ENCODE results near the gene IFI27L1.
"Not testable (repeated sequence)": the region's sequence is repeated elsewhere in the genome, so short reads cannot be mapped to it uniquely, and the experiment has no call there.

The IFI27L1 gene

DNA sequence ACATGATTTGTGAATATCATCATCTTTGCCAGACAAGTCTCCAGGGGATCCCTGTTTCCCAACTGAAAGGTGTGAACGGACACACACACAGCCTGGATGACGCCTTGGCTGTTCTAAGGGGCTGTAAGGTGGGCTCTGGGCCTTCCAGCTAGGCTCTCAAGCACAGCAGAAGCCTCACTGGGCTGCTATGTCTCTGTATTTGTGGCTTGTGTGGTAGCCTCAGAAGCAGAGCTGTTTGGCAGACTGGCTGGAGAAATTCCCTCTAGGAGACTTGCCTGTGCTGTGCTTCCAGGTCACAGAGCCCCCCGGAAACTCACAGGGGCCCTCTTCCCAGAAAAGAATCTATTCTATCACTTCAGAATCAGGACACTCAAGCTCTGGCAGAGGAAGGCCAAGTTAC, 33.5 kb upstream of the IFI27L1 start:
- in situ Hi-C loops (cut with HindIII; ENCODE audit: low sequenced_read_pairs), result no loop called here

DNA sequence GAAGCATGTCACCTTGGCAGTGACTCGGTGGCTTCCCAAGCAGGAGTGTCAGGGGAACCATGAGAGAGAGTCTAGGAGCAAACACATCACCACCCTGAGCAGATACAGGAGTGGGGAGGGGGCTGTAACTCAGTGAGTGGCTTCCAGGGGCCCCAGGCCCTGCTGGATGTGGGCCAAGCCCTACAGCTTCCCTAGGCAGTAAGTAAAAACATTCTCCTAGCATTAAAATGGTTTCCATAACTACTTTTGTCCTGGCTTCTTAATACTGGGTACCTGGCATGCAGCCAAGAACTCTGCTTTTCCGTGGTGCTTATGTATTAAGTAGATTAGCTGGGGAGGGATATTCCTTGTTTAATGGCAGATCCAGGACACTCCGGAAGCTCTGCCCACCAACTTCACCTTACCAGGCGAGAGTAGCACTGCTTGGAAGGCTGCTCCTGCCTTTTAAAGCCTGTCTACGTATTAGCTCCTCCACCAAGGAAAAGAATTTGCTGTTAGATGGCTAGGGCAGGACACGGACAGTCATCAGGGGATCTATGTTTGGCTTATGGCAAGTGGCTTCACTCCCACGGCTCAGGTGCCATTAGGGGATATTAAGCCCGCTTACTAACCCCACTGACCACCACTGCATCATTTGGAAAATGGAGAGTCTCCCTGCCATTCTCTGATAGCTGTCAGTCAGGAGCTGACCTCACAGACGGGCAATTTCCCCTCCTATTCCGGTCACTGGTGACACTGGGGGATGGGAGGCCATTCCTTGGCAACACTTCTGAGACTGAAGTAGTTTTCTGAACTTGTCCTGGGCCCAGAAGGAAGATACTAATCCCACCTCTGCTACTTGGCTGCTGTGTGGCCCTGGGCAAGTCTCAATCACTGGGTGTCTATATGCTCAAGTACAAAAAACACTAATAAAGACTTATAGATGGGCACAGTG, 32.2 kb upstream of the IFI27L1 start:
- in situ Hi-C loops (cut with HindIII; ENCODE audit: low sequenced_read_pairs), result no loop called here

DNA sequence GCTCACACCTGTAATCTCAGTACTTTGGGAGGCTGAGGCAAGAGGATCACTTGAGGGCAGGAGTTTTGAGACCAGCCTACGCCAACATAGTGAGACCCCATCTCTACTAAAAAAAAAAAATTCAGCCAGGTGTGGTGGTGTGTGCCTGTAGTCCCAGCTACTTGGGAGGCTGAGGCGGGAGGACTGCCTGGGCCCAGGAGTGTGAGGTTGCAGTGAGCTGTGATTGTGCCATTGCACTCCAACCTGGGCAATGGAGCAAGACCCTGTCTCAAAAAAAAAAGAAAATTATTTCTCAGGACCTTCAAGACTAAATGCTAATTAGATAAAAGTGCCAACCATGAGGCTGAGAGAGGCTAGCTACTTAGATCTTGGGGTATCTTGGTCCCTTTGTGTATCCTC, 31.5 kb upstream of the IFI27L1 start:
- in situ Hi-C loops (cut with HindIII; ENCODE audit: low sequenced_read_pairs), result no loop called here

DNA sequence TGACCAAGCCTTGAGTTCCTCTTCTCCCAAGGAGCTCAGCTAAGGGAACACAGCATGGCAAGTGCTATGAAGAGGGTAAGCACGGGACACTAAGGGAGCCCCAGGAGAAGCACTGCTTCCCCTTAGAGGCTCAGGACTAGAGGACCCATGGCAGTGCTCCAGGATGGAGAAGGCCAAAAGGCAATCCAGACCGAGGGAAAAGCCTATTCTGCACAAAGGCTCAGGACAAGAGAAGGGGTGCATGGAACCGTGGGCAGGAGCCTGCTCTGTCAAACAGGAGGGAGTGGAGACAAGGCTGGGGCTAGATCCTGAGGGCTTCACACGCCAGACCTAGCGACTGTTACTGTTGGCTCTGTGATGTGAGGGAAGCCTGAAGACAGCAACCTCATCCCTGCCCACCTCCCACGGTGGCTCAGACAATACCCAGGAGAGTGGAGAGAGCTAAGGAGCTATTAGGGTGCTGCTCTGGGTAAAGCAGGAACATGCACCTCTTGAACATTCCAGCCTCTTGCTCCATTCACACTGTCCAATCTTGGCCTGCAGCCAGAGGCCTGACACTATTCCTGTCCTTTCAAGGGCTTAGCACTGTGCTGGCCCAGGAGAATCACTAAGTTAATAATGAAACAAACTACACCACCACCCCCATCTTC, 30.8 kb upstream of the IFI27L1 start:
- in situ Hi-C loops (cut with HindIII; ENCODE audit: low sequenced_read_pairs), result no loop called here

DNA sequence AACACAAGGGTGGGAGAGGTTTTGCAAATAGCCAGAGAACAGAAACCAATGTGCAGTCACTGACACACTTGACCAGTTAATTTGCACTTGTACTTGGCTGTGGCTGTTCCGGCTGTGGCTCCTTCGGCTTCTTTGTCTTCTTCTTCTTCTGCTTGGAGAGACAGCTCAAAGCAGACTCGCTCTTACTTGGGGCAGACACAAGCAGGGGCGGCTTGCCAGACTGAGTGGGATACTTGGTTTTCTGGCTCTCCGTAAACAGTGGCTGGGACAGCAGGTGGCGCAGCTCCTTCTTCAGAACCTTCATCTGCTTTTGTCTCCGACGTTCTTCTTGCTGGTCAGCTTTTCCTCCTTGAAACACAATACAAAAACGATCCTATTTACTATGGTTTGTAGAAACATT, 30.0 kb upstream of the IFI27L1 start:
- in situ Hi-C loops (cut with HindIII; ENCODE audit: low sequenced_read_pairs), result no loop called here

DNA sequence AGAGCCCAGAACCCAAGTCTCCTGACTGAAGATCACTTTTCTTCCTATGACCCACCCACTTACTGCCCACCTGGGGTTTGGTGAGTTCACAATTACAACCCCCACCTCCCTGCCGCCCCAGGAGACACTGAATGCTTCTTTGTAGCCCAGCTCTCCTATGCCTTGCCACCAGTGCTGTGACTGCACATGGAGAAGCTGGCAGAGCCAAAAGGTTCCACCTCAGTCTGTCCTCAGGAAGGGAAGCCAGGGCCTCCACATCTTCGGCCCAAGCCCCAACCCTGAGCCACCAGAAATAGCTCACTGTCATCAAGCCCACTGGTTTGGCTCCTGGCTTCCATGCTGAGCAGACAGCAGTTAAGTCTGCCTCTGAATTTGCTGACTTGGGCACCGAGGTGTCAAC, 29.3 kb upstream of the IFI27L1 start:
- in situ Hi-C loops (cut with HindIII; ENCODE audit: low sequenced_read_pairs), result no loop called here

DNA sequence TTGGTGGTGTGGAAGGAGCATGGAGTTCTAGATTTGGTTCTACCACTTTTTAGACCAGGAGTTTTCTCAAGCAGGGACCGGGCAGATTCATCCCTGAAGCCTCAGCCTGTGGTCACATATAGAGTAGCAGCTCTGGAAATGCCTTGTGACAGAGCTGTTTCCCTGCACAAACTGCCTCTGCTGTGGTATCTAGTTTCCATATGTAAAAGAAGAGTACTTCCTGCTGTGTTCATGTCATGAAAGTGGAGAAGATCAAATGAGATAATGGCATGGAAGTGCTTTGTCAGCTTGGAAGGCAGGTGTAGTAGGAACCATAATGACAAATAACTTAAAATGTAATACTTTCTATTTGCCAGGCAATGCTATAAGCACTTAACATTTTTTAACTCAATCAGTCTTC, 28.9 kb upstream of the IFI27L1 start:
- in situ Hi-C loops (cut with HindIII; ENCODE audit: low sequenced_read_pairs), result no loop called here

DNA sequence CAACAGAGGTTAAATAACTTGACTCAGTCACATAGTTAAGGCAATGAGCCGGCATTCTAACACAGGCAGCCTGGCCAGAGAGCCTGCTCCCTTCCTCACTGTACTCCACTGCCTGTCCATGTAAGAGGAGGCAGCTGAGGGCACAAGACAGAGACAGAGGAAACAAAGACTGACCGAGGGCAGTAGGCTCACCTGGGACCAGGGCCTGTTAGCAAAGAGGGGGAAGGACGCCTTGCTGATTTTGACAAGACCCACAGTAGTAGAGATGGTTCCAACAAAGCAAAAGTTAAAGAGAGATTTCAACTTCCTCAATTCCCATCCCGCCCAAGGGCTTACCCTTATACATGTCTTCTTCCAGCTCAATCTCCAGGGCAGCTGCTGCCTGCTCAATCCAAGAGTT, 28.4 kb upstream of the IFI27L1 start:
- in situ Hi-C loops (cut with HindIII; ENCODE audit: low sequenced_read_pairs), result no loop called here

DNA sequence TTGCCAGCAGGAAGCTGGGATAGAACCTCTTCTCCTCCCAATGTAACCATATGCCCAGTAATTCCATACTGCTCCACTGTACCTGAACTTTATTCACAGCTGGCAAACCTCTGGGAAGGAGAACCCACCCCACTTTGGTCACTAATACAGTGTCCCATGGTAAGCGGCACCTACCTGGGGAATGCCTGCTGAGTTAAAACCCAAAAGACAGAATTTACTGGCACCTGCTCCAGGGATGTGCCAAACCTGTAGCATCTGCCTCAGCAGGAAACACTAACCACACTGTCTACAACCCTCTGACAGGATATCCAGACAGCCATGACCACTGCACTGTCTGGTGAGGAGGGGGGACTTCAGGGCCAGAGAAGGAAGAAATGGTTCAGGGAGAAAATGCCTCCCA, 26.7 kb upstream of the IFI27L1 start:
- in situ Hi-C loops (cut with HindIII; ENCODE audit: low sequenced_read_pairs), result no loop called here

DNA sequence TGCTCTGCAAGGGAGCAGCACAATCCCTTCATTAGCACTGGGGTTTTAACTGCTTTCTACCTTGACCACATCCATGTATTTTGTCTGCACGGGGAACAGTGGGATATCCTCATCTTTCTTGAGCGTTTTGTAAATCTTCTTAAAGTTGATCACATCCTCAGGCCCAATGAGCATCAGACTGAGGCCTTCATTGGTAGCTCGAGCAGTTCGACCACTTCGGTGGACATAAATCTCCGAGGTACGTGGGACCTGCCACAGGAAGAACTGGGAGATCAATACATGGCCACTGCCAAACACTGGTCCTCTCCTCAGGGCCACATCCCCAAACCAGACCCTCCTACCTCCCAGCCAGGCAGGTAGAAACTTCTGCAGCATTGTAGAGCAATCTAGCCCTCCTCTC, 26.2 kb upstream of the IFI27L1 start:
- in situ Hi-C loops (cut with HindIII; ENCODE audit: low sequenced_read_pairs), result no loop called here

DNA sequence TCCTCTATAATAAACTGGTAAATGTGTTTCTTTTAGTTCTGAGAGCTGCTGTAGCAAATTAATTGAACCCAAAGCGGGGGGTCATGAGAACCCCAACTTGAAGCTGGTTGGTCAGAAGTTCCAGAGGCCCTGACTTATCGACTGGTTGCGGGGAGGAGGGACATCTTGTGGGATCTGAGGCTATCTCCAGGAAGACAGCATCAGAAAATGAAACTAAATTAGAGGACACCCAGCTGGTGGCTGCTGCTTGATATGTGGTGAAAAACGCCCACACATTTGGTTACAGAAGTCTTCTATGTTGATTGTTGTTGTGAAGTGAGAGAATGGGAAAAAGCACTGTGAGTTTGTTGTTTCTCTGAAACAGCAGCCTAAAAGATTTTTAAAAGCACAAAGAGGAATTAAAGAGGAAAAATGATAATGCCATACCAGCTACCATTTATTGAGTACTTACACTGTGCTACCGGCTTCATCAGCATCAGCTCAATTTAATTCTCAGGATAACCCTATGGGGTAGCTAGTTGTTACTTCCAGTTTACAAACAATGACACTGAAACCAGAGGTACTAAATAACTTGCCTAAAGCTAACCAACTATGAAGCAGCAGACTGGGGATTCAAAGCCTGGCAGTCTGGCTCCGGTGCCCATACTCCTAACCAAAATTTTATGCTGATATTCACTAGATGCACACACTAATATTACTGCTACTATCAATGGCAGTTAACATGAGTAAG, 24.4 kb upstream of the IFI27L1 start:
- in situ Hi-C loops (cut with HindIII; ENCODE audit: low sequenced_read_pairs), result no loop called here

DNA sequence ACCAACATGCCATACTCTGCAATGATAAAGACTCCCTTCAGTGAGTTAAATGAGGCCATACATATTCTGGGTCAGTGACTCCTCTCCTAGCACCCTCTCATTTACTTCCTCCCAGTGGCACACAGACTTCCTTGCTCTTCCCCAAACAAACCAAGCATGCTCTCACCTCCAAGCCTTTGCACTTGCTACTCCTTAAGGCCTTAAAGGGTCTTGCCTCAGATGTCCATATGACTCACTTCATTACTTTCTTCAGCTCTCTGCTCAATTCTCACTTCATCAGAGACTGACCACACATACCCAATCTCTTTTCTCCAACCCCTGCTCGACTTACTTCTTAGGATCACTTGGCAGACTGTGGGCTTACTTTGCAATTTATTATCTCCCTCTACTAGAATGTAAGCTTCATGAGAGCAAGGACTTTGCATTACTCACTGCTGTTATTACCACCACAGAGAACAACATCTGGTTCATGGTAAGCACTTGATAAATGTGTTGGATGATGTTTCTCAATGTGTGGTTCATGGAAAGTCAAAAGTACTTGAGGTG, 22.9 kb upstream of the IFI27L1 start:
- in situ Hi-C loops (cut with HindIII; ENCODE audit: low sequenced_read_pairs), result no loop called here

DNA sequence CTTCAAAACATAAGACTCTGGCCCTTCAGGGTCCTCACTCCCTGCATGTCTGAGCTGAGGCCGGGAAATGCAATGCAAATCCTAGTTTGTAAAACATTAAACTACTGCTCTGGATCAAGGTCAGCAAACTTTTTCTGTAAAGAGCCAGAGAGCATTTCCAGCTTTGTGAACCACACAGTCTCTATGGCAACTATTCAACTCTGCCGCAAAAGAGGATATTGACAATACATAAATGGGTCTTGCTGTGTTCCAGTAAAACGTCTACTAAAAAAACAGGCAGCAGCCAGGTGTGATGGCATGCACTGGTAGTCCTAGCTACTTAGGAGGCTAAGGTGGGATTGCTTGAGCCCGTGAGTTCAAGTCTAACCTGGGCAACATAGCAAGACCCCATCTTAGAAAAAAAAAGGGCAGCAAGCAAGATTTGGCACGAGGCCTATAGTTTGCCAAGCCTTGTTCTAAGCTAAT, 22.4 kb upstream of the IFI27L1 start:
- in situ Hi-C loops (cut with HindIII; ENCODE audit: low sequenced_read_pairs), result no loop called here

DNA sequence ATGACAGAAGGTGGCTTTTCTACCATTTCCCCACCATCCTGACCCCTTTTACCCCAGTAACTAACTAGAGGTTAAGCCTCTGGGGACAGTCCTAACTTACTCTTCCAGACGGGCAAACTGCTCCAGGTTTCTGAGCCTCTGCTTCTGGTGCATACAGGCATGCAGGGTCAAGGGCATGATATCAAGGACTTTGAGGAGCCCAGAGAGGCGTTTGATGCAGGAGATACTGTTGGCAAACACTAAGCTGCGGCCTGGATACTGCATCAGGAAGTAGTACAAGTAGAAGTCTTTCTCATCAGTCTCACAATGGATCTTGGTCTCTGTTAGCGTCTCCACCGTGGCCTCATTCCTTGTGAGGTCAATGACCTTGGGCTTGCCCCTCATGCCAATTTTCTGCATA, 21.1 kb upstream of the IFI27L1 start:
- in situ Hi-C loops (cut with HindIII; ENCODE audit: low sequenced_read_pairs), result no loop called here

DNA sequence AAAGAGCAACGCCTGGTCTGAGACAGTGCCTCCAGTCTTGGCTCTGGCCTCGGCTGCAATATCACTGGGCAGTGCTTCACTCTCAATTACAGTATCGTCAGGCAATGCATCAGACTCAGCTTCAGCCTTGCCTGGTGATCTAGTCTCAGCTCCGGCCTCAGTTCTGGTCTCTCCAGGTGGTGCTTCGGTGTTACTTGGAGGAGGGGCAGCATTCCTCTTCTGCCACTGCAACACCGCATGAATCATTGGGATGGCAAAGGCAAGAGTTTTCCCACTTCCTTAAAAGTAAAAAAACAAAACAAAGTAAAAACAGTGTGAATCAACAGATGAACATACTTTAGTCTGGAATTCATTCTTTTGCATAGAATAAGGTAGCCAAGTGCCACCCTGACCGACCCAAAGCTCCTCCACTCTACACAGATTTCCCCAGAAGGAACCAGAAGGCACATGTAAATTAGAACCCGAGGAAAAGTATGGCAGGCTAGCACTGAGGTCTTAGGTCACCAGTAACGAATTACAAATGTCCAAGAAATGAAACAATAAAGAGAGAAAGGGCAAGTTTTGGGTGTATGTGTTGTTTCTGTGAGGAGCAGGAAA, 18.7 kb upstream of the IFI27L1 start:
- in situ Hi-C loops (cut with HindIII; ENCODE audit: low sequenced_read_pairs), result no loop called here

DNA sequence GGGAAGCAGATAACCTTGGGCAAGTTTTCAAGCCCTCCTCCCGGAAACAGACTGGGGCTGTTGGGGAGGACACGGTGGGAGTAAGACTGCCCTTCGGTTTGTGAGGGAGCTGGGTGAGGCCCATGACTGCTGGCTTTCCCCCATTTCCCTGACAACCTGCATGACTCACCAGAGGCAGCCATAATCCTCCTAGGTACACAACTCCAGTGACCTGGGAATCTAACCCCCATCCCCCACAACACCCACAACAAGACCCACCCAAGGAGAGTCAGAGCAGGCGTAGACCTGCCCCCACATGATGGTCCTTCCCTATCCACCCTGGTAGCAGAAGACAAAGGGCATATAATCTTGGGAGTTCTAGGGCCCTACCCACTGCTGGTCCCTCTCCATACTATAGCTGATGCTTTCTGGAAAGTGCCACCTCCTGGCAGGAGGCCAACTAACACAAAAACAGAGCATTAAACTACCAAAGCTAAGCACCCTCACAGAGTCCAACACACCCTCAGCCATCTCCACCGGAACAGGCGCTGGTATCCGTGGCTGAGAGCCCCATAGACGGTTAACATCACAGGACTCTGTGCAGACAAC, 14.9 kb upstream of the IFI27L1 start:
- in situ Hi-C loops (cut with HindIII; ENCODE audit: low sequenced_read_pairs), result no loop called here

DNA sequence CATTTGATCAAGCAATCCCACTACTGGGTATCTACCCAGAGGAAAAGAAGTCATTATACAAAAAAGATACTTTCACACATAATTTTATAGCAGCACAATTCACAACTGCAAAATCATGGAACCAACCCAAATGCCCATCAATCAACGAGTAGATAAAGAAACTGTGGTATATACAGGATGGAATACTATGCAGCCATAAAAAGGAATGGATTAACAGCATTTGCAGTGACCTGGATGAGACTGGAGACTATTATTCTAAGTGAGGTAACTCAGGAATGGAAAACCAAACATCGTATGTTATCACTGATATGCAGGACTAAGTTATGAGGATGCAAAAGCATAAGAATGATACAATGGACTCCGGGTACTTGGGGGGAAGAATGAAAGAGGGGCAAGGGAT, 9.0 kb upstream of the IFI27L1 start:
- in situ Hi-C loops (cut with HindIII; ENCODE audit: low sequenced_read_pairs), result not testable (repeated sequence)

DNA sequence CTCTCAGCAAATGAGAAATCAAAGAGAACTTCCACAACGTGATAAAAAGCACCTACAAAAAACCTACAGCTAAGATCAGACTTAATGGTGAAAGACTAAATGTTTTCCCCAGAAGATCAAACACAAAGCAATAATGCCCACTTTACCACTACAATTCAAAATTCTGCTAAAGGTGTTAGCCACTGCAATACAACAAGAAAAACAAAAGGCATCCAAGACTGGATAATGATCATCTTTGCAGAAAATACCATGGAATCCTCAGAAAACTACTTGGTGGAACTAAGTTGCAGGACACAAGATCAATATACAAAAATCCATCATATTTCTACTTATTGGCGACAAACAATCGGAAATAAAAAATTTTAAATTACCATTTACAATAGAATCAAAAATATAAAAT, 6.6 kb upstream of the IFI27L1 start:
- in situ Hi-C loops (cut with HindIII; ENCODE audit: low sequenced_read_pairs), result no loop called here

DNA sequence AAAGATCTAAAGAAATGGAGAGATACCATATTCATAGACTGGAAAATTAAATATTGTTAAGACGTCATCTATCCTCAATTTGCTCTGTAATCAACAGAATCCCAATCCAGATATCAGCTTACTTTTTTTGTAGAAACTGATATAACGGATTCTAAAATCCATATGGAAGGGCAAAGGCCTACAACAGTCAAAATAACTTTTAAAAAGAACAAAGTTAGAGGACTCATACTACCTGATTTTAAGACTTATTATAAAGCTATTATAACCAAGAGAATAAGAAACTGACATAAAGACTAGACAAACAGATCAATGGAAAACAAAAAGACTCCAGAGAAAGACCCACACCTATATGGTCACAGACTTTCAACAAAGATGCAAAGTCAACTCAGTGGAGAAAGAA, 6.1 kb upstream of the IFI27L1 start:
- in situ Hi-C loops (cut with HindIII; ENCODE audit: low sequenced_read_pairs), result no loop called here

DNA sequence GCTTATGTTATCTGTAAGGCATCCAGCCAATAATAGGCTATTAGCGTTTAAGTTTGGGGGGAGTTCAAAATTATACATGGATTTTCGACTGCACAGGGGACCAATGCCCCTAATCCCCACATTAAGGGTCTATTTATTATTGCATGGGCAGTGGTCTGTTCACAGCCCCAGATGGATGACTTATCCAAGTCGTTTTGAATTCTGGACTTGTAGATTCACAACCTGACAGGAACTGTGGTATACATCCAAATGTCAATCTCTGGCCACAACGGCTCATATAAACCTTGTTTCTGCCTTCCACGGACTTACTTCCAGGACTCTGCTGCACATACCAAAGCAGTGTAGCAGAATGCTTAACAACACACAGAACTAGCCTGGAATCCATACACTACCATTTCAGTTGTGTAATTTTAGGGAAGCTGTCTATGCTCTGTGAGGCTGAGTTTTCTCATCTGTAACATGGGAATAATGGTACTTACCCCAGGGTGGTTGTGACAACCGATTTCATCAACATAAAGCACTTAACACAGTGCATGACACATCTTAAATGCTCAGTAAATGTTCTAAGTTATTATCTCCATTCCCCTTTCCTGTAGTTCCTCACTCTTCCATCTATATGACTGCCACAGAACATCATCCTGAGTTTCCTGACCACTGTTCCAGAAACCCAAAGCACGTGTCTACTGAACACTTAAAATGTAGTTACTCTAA, 3.8 kb upstream of the IFI27L1 start:
- in situ Hi-C loops (cut with HindIII; ENCODE audit: low sequenced_read_pairs), result no loop called here

Measured in DLD1 (cell line).